ENCODE data around the gene CBX1. TPM values are rescaled to one million over a fixed set of nuclear protein-coding genes. Genes with fewer than 3 reads are reported as not detected.

Gene CBX1
- total and polyA plus RNA-seq, 2 of the 4 experiments (the other 2 are of a cell fraction) = 35.0 to 54.9 TPM

GRCh38 chr17:48038687-48039086 is 62.6 kb downstream of the CBX1 start:
- Histone ChIP-seq H2BK5ac (ENCODE audit: low read depth, low read length, poor library complexity, severe bottlenecking) (no peak overlapping the region), H3K27ac (ENCODE audit: insufficient read depth, low read length) (no peak overlapping the region), H4K91ac (ENCODE audit: insufficient read depth, low read depth, low read length) (no peak overlapping the region), H2AK5ac (ENCODE audit: low read depth, low read length) (no peak overlapping the region), H4K20me1 (ENCODE audit: insufficient read depth, low read length) (no peaks in the 10 kb centered on the region), H3K79me1 (ENCODE audit: low read depth in 1 of 2, low read length in 2 of 2) (peaks cover 5 to 18% of the 10 kb centered on the region in 2 experiments), H2BK20ac (ENCODE audit: low read depth, low read length) (no peak overlapping the region), H3K4ac (ENCODE audit: low read depth, low read length) (no peak overlapping the region), H2AFZ (replicated peaks; ENCODE audit: low read length, poor library complexity) (no peak overlapping the region), H3K9me3 (ENCODE audit: control insufficient read depth, insufficient read depth, low read length) (no peaks in the 10 kb centered on the region), H3K36me3 (ENCODE audit: control insufficient read depth, insufficient read depth, low read length) (no peaks in the 10 kb centered on the region), H3K4me3 (ENCODE audit: insufficient read depth, low read depth, low read length) (no peak overlapping the region), H2BK15ac (ENCODE audit: low read depth, low read length) (no peak overlapping the region), H3K9ac (ENCODE audit: low read depth, low read length) (no peak overlapping the region), H2AK9ac (replicated peaks; ENCODE audit: low read depth, low read length, poor library complexity) (no peak overlapping the region), H3K23ac (ENCODE audit: low read depth, low read length) (no peak overlapping the region), H4K5ac (ENCODE audit: low read depth, low read length) (no peak overlapping the region), H3K9me1 (ENCODE audit: insufficient read depth, low read length) (peaks cover 16% of the 10 kb centered on the region), H3K14ac (replicated peaks; ENCODE audit: low read depth, low read length) (no peak overlapping the region), H3K4me1 (ENCODE audit: control insufficient read depth, insufficient read depth, low read length) (peaks cover 10% of the 10 kb centered on the region), H3K27me3 (ENCODE audit: control insufficient read depth, insufficient read depth, low read length) (no peaks in the 10 kb centered on the region), H4K8ac (ENCODE audit: low read depth in 2 of 2, low read length in 2 of 2) (no peak overlapping the region; a peak in 1 of 4 replicates), H2BK120ac (ENCODE audit: low read depth, low read length) (no peak overlapping the region), H3K18ac (ENCODE audit: low read depth, low read length) (no peak overlapping the region), H3K4me2 (ENCODE audit: low read depth, low read length) (no peak overlapping the region), H3K56ac (ENCODE audit: extremely low read depth, insufficient read depth, low read length) (no peak overlapping the region)
- WGBS, 2 experiments (ENCODE audit: extremely low coverage in 2 of 2, insufficient read length in 1 of 2) = no CpG with 5 or more reads among the region's 2 CpGs
- BruUV-seq (replicated peaks) = no TSS peak
- POLR2A ChIA-PET (ENCODE audit: unreplicated experiment) = no interaction called here
- in situ Hi-C loops (cut with MboI; ENCODE audit: low sequenced_read_pairs) (no loop called here), dilution Hi-C loops (cut with HindIII; ENCODE audit: low sequenced_read_pairs, unreplicated experiment) (no loop called here), intact Hi-C loops (cut with micrococcal nuclease) (no loop called here)
- ATAC-seq (ENCODE audit: low read depth) (no peak), DNase-seq (no peak)
- TF ChIP-seq RCOR1 (IDR thresholded peaks at IDR 0.05; ENCODE audit: insufficient replicate concordance, low read length) (no peak), MAFK (IDR thresholded peaks at IDR 0.05; ENCODE audit: low read depth, low read length) (no peak), MAZ (IDR thresholded peaks at IDR 0.05; ENCODE audit: borderline replicate concordance, low read depth, low read length) (no peak), BHLHE40 (IDR thresholded peaks at IDR 0.05; ENCODE audit: low read depth, low read length) (no peak), FOS (IDR thresholded peaks at IDR 0.05; ENCODE audit: low read depth, low read length) (no peak), CTCF (conservative IDR thresholded peaks at IDR 0.05; ENCODE audit: low read depth, low read length) (no peak), USF2 (IDR thresholded peaks at IDR 0.05; ENCODE audit: low read depth, low read length) (no peak), NFE2L2 (IDR thresholded peaks at IDR 0.05; ENCODE audit: low read depth, low read length) (no peak), MXI1 (IDR thresholded peaks at IDR 0.05; ENCODE audit: borderline replicate concordance, low read depth, low read length) (no peak), SMC3 (IDR thresholded peaks at IDR 0.05; ENCODE audit: low read depth, low read length) (no peak), ELK1 (IDR thresholded peaks at IDR 0.05; ENCODE audit: borderline replicate concordance, low read depth, low read length) (no peak), RAD21 (IDR thresholded peaks at IDR 0.05; ENCODE audit: low read length) (no peak), POLR2A (IDR thresholded peaks at IDR 0.05; ENCODE audit: low read depth, low read length) (no peak), CHD1 (IDR thresholded peaks at IDR 0.05; ENCODE audit: low read depth, low read length) (no peak), RFX5 (IDR thresholded peaks at IDR 0.05; ENCODE audit: low read depth, low read length) (no peak), CEBPB (IDR thresholded peaks at IDR 0.05; ENCODE audit: low read depth, low read length) (no peak)
- CTCF ChIA-PET = no interaction called here
